CMK (cell line): ENCODE data around the gene GULP1.
"Not testable (repeated sequence)": the region's sequence is repeated elsewhere in the genome, so short reads cannot be mapped to it uniquely, and the experiment has no call there.

Experiments
- DNase-seq: peaks from one replicate; pipeline ENCODE4 v3.0.0-alpha.2; 2010; ENCODE audit warnings: low read depth

GULP1 gene

DNA sequence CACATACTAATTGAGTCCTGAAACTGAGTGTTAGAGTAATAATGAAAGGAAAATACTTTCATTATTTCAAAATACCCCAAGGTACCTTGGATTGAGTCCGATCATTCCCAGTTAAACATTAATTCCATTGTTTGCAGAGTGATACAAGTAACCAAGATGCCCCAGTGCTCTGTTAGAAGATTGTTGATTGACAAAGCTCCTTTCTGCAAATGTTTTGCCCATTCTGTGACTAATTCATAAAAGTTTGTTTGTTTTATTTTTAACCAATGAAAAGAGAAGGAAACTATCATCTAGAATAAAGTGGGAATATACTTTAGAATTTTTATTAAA, 124.0 kb downstream of the GULP1 start:
- no peak for DNase-seq

DNA sequence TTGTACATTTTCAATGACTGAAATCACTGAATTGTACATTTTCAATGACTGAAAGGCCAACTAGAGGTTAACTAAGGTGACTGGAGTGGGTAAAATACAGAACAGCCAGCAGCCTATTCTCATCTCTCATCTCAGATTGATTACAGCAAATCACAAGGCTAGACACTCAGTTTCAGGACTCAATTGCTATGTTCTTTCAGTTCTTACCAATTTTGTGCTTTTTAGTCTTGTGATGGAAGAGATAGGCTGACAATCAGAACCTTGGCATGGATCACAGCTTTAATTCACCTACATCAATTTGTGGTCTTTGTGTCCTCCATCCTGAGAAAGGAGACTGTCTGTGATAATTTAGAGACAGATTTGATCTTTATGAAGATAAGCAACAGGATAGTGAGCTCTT, 124.7 kb downstream of the GULP1 start:
- no peak for DNase-seq

DNA sequence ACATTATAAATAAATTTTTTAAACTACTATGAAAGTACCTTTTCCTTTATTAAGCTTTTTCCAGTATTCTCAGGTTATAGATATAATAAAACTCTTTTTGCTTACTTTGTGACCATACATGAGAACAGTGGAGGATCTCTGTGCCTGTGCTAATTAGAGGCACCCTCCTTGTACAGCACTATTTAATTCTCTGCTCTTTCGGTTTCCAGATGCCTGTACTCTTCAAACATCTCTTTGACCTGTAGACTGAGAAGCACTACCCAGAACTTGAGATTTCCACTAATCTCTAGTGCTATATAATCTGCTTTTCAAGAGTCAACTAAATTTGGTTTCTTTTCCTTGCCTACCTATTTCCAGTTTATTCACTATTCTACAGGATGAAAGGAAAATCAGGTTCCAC, 131.1 kb downstream of the GULP1 start:
- no peak for DNase-seq

DNA sequence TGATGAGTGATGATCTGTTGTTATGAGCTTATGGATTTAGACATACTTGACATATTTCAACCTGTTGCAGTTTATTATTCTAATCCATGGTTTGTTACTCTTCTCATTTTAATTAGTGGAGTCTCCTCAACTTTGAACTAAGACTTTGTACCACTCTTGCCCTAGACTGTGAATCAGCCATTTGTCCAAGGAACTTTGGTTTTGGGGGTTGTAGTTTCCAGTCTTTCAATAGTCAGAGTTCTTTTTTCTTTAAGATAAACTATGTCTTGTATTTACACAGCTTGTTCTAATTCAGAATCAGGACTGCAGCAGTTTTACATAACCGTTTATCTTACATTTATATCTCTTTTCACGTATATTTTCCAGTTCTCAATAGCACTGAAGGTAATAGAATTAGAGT, 133.6 kb downstream of the GULP1 start:
- DNase-seq, result no peak

DNA sequence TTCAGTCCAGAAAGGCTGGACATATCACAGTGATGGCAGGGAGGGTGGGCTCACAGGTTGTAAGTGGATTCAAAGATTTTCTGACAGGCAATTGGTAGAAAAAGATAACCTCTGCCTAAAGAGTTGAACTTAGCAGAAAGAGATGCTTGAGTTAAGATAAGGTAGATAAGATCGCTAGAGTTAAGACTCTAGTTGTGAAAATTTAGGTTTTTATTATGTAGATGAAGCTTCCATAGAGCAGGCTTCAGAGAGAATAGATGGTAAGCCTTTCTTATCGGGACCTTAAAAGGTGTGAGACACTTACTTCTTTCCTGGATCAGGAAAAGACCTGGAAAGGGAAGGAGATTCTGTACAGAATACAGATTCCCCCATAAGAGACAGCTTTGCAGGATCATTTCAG, 134.4 kb downstream of the GULP1 start:
- no peak for DNase-seq

DNA sequence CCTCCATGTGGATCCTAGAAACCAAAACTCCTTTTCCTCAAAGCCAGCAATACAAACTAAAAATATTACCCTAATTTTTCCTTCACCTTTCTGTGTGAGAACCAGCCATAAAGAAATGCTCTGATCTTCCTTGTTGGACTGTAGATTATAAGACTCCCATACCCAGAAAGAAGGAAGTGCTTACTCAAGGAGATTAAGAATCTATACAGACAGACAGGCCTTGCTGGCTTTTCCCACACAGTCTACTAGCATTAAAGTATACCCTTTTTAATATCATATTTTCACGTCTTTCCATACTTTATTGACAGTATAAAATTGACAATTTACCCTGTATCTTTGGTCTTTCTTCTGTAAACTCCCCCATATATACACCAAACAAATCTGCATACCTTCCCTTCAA, 139.0 kb downstream of the GULP1 start:
- no peak for DNase-seq

DNA sequence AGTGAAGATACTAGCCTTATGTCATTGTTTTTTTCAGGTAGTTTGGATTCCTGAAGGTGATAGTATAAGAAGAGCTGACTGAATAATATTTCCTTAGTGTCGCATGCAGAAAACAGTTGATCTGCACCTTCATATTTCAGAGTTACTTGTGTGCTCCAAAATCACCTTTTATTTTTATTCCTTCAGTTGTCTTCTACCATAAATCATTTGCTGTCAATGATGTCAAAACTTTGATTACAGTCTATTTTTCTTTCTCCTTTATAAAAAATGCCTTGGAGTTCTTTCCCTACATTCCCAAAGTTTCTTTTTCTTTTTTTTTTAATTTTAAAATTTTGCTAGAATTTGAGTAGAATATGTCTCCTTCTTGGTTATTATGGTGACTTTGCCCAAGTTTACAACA, 142.3 kb downstream of the GULP1 start:
- DNase-seq, result no peak

DNA sequence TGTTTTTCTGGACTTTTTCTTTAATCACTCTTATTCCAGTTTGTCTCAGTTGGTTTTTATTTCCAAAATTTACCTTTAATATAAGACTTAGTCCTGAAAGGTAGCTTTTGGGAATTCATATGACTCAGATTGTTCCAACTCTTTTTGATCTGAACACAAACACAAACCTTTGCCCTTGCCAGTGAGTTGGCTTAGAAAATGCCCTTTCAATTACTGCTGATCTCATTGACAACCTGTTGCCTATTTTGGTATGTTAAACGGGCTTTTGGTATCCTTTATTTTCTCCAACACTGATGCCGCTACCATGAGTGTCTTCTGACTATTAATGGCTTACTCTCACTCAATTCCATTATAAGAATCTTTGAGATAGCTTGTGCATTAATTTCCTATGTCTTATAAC, 143.4 kb downstream of the GULP1 start:
- DNase-seq, result no peak

DNA sequence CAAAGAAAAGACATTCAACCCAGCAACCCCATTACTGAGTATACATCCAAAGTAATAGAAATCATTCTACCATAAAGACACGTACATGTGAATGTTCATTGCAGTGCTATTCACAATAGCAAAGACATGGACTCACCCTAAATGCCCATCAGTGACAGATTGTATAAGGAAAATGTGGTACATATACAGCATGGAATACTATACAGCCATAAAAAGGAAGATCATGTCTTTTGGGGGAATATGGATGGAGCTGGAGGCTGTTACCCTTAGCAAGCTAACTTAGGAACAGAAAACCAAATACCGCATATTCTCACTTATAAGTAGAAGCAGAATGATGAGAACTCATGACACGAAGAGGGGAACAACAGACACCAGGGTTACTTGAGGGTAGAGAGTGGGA, 145.9 kb downstream of the GULP1 start:
- no peak for DNase-seq

DNA sequence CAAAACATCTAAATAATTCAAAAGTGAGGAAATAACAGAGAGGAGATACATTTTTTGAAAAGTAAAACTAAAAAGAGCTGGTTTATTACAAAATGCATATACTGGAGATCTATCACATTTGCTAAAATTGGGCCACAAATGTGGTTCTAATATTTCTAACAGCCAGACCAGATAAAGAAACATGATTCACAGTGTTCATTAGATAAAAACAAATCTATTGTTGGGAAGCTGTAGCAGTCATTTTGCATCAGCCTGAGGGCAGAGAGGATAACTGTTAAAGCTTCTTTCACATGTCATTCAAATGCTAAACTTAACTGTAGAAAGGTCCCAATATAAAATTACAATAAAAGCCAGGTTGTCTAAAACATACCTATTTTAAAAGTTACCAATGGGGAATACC, 148.3 kb downstream of the GULP1 start:
- DNase-seq, result no peak

DNA sequence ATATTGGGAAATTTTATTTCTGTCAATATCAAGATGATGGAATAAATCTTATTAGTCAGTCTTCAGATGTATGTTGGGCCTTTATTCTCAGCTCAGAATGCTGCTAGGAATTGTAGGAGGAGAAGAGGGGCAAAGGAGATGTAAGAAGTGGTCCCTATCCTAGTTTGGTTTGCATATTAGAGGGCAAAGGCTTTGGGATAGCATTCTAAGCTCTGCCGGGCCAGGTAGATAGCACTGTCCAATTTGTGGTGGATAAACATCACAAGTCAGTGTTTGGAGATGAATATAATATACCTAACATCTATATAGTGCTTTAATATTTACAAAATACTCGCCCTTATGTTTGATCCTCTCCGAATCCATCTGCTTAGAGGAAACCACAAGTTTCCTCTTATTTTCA, 149.2 kb downstream of the GULP1 start:
- DNase-seq, result no peak

DNA sequence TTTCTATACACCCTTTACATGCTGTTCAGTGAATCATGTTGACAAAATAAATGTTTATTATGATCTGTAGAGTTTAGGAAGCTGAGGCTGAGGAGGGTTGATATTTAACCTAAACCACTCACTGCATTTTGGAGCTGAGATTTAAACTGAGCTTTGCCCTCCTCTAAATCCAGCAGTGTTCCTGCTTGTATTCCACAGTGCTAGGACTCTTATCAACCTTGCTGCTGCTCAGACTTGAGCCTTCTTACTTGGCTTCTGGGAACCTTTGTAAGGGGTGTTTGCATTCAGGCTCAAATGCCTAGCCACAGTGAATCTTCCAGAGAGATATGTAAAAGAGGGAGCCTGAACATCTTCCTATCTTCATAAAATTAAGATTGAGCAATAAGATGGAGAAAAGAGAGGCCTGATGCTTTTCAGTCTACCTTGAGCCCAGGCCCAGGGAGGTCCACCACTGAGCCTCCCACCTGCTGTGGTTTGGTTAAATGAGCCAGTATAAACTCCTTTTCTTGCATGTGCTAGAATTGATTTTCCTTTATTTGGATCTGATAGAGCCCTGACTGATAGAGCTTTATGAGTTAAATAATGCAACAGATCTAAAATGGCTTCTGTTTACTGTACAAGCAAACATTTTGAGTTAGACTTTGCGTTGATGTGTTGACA, 149.7 kb downstream of the GULP1 start:
- DNase-seq, result no peak

DNA sequence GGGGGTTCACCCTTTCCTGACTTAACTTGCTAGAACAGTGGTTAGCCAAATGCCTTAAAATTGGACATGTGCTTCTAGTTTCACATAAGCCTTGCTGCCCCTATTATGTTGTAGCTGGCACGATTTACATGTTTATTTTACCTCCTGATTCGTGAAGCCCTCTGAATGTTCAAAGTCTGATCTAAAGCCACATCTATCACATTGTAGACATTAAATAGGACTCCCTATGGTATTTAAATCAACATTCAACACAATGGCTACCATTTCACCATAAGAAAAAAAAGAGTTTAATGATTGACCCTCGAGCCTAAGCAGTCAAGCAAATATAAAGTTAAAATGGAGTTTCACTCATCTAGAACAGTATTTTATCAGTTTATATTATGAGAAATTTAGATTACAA, 151.5 kb downstream of the GULP1 start:
- DNase-seq, result no peak

DNA sequence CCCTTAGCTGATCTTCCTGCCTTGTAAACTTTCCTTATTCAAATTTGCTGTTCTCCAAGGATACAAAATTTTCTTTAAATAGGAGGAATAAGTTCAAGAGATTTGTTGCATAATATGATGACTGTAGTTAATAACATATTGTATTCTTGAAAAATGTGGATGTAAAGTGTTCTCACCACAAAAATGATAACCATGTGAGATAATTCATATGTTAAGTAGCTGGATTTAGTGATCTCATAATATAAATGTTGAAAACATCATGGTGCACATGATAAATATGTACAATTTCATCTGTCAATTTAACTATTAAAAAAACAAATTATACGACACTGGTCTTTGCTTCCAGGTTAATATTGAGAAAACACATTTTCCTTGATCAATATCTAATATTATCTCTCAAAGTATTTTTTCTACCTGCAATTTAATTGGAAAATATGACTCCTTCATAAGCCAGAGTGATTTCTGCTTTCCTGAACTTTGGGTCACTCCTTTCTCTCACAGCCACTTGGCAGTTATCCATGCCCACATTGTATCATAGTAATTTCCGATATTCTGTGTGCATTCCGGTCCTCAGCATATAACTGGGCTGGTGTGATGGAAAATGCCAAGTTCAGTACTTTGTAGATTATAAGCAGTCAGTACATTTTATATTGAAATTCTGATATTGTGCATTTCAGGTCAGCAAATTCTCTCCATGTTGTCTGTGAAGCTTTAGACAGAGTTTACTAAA, 152.6 kb downstream of the GULP1 start:
- DNase-seq, result no peak

DNA sequence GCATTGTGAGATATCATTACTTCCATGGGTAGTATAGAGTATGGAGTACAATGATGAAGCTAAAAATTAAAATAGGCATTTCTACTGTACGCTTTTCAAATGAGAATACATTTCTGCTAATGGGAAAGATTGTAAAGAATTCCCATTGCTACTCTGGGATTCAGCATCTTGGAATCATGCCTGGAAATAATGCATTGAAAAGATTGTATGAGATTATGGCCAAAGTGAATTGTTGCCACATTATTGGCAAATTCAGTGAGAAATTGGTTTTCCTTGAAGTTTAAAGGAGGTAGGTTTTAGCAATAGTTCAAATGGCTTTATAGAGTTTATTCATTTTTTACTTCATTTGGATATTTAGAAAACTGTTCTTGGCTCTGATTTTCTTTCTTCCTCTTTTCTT, 157.9 kb downstream of the GULP1 start:
- no peak for DNase-seq

DNA sequence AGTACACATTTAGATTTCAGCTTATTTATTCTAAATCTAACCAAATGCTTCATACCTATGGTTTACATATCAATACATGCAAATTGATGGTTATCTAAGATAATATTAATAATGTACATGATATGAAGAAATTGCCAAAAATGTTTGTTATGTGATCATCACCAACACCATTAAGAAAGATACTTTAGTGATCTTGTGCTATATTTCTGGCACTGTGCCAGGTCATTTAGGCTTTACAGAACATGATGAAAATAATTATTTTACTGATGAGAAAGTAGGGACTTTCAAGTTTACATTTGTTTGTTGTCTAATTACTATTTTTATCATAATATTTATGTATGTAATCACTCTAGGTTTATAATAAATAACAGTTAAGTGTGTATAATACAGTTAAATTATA, 158.3 kb downstream of the GULP1 start:
- DNase-seq, result no peak

DNA sequence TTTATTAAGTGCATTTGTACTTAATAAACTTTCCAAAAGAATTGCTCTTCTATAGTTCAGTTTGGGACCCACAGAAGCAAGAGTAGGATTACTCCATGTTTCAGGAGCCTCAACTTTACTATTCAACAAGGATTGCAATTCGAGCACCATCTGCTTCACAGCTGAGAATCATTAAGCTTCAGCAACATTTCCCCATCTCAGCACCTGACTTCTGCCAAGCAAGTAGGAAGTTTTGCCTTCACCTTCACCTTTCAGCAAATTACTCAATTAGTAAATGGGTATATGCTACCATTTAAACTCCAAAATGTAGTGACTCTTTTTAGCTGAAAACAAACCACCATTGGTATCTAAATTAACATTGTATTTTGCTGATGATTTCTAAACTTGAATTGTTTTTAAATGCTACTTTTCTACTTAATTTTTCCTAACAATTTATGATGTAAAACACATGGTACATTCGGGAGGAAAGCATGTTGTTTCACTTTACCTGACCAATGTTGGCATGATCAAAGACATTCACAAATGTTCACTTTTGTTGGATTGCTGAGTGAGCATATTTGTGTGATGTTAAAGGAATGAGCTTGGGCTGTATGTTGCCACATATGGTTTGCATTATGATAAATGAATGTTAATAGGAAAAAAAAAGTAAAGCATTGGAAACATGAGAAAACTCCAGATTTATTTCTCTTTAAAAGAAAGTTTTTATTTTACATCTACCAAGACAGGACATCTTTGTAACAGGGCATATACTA, 159.2 kb downstream of the GULP1 start:
- no peak for DNase-seq

DNA sequence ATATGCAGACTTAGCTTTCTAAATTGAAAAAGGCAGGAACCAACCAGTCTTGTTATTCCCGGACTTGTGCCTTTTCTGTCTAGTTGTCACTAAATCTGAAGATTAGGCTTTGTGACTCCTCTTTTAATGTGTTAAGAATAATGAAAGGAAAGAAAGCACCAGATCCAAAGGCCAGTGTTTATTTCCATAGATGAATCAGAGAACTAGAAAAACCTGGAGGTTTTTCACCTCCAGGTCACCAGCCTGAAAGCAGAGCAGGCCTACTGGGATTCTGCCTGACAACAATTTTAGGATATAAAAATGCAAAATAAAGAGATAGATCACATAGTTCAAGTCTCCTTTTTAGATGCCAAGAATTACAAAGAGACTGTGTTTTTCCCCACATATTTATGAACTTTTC, 160.4 kb downstream of the GULP1 start:
- no peak for DNase-seq

DNA sequence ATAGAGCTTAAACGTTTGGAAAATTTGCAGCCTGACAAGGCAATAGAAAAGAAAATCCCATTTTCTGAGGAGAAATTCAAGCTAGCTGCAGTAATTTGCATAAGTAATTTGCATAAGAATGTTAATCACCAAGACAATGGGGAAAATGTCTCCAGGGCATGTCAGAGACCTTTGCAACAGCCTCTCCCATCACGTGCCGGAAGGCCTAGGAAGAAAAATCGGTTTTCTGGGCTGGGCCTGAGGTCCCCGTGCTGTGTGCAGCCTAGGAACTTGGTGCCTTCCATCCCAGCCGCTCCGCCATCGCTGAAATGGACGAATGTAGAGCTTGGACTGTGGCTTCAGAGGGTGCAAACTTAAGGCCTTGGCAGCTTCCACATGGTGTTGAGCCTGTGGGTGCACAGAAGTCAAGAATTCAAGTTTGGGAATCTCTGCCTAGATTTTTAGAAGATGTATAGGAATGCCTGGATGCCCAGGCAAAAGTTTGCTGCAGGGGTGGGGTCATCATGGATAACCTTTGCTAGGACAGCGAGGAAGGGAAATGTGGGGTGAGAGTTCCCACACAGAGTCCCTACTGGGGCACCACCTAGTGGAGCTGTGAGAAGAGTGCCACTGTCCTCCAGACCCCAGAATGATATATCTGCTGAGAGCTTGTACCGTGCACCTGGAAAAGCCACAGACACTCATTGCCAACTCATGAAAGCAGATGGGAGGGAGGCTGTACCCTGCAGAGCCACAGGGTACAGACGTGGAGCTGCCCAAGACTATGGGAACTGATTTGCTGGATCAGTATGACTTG, 164.6 kb downstream of the GULP1 start:
- DNase-seq, result no peak

DNA sequence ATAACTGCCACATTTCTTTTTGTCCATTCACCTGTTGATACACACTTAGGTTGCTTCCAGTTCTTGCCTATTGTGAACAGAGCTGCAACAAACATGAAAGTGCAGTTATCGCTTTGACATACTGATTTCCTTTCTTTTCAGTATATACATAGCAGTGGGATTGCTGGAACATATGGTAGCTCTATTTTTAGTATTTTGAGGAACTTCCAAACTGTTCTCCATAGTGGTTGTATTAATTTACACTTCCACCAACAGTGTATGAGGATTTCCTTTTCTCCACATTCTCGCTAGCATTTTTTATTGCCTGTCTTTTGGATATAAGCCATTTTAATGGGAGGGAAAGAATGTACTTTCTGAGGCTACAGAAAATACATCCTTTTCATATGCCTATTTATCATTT, 167.4 kb downstream of the GULP1 start:
- no peak for DNase-seq

DNA sequence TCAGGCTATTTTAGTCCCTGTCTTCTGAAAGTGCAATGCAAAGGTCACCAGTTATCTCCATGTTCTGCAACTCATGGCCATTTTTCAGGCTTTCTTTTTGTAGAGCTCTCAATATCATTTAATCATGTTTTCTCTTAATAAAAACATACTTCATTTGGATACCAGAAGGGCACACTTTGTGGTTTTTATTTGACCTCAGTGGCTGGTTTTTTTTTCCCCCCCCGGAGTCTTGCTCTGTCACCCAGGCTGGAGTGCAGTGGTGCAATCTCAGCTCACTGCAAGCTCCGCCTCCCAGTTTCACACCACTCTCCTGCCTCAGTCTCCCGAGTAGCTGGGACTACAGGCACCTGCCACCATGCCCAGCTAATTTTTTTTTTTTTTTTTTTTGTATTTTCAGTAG, 174.4 kb downstream of the GULP1 start:
- DNase-seq, result not testable (repeated sequence)

DNA sequence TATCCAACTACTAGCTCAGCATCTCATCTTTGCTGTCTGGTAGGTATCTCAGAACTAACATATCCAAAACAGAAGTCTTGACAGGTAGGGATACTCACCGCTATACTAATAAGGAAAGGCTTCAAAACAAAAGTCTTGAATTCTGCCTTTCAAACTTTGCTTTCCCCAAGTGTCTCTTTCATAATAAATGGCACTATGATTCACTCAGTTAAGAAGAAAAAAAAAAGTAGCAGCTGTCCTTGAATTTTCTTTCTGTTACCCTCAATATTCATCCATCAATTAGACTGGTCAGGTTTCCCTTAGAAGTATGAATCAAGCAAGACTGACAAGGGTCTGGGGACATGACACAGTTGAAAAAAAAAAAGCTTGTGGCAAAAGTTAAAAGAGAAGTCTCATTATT, 175.1 kb downstream of the GULP1 start:
- DNase-seq, result no peak

DNA sequence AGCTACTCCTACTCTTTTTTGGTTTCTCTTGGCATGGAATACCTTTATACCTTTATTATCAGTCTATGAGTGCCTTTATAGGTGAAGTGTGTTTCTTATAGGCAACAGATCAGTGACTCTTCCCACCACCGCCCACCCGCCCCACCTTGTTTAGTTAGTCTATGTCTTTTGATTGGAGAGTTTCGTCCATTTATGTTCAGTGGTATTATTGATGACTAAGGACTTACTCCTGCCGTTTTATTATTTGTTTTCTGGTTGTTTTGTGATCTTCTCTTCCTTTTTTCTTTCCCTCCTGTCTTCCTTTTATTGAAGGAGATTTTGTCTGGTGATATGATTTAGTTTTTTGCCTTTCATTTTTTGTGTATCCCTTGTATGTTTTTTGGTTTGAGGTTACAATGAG, 179.5 kb downstream of the GULP1 start:
- DNase-seq, result no peak
